ENCODE measurements around the gene GPANK1.

DNA sequence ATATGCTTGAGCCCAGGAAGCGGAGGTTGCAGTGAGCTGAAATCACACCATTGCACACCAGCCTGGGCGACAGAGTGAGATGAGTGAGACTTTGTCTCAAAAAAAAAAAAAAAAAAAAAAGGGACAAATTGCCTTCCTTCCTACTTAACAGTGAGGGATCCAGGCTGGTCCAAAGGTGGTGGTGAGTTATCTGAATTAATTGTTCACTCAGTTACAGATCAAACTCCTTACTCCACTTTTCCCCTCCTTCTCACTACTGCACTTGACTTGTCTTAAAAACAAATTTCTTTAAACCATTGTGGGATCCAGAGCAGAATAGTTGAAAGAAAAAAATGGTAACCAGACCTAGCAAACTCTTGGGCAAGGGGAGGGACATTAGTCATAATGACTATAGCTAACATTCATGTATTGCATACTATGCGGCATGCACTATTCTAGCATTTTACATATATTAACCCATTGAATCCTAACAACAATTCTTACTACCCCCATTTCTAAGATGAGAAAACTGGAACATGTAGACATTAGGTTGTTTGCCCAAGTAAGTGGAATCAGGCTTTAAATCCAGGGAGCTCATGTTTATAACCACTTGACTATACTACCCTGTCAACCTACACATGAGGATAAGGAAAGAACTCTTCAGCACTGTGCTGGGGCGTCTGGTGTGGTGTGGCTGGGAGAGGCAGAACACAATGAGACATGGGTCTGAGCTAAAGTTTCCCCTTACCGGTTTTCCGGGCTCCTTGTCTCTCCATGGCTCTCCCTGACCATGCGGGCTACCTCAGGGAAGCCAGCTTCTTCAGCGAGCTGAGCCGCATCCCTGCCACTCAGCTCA lies 1.5 kb downstream of the GPANK1 start:
- TF ChIP-seq CTCF (IDR thresholded peaks at IDR 0.05; ENCODE audit: insufficient read depth, low read length) (no peak), POLR2AphosphoS5 (IDR thresholded peaks at IDR 0.05; ENCODE audit: low read depth) (no peak)
- TF ChIP-seq, protein P1, sequence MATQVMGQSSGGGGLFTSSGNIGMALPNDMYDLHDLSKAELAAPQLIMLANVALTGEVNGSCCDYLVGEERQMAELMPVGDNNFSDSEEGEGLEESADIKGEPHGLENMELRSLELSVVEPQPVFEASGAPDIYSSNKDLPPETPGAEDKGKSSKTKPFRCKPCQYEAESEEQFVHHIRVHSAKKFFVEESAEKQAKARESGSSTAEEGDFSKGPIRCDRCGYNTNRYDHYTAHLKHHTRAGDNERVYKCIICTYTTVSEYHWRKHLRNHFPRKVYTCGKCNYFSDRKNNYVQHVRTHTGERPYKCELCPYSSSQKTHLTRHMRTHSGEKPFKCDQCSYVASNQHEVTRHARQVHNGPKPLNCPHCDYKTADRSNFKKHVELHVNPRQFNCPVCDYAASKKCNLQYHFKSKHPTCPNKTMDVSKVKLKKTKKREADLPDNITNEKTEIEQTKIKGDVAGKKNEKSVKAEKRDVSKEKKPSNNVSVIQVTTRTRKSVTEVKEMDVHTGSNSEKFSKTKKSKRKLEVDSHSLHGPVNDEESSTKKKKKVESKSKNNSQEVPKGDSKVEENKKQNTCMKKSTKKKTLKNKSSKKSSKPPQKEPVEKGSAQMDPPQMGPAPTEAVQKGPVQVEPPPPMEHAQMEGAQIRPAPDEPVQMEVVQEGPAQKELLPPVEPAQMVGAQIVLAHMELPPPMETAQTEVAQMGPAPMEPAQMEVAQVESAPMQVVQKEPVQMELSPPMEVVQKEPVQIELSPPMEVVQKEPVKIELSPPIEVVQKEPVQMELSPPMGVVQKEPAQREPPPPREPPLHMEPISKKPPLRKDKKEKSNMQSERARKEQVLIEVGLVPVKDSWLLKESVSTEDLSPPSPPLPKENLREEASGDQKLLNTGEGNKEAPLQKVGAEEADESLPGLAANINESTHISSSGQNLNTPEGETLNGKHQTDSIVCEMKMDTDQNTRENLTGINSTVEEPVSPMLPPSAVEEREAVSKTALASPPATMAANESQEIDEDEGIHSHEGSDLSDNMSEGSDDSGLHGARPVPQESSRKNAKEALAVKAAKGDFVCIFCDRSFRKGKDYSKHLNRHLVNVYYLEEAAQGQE (IDR thresholded peaks at IDR 0.05; ENCODE audit: insufficient replicate concordance, low read depth): no peak

Data from HL-60 (cell line).